B cell (primary cell): Measurements from ENCODE around the gene ORMDL1. TPM values are rescaled to one million over a fixed set of nuclear protein-coding genes. Genes with fewer than 3 reads are reported as not detected.

Experiments
- ATAC-seq: fragments of 200-7000 bp; cut with Tn5 transposase; one replicate; pipeline ENCODE4 v1.10.0; 2021; ENCODE audit warnings: low read depth, mild to moderate bottlenecking, moderate number of reproducible peaks, moderate library complexity
- CTCF ChIA-PET: fragments of 350-600 bp; sonication (Branson Sonifier 250); formaldehyde crosslinking; loops from one replicate; lab custom pipeline; 2021; ENCODE audit warnings: antibody characterized with exemption, inconsistent platforms; lab: Charles Lee
- POLR2A ChIA-PET: fragments of 350-600 bp; sonication (Branson Sonifier 250); formaldehyde crosslinking; loops from one replicate; lab custom pipeline; 2021; ENCODE audit warnings: antibody characterized with exemption; lab: Charles Lee
- DNase-seq: peaks from one replicate; pipeline ENCODE4 v3.0.0; 2013
- H2AFZ ChIP-seq: 2 replicates; pipeline ENCODE4 v1.6.1; 2012; ENCODE audit warnings: mild to moderate bottlenecking, low read depth, low read length; ENCODE audit not compliant: insufficient read depth, poor library complexity, severe bottlenecking
- H3K27ac ChIP-seq, 2 donors: 1 replicate in 1 of 2; 2 replicates in 1 of 2; pipeline ENCODE4 v1.5.1; 2012 to 2013; ENCODE audit warnings: low read length in 2 of 2, mild to moderate bottlenecking in 2 of 2, moderate library complexity in 1 of 2
- H3K27me3 ChIP-seq, 4 experiments: fragments of 200-600 bp in 1 of 4; sonication (generic) in 1 of 4; replicated peaks in 1 of 4; 1 replicate in 2 of 4; 2 replicates in 2 of 4; pipeline versions ENCODE4 v1.6.1 to v1.7.0; 2013 to 2016; ENCODE audit warnings: low read length in 3 of 4, mild to moderate bottlenecking in 2 of 4, mixed read lengths in 1 of 4, moderate library complexity in 1 of 4; ENCODE audit not compliant: insufficient read depth in 4 of 4, control insufficient read depth in 3 of 4; ENCODE audit errors: control extremely low read depth in 1 of 4
- H3K36me3 ChIP-seq, 2 experiments: replicated peaks in 1 of 2; 1 replicate in 1 of 2; 2 replicates in 1 of 2; pipeline versions ENCODE4 v1.6.1 to v1.7.1; 2013; ENCODE audit warnings: low read length in 1 of 2; ENCODE audit not compliant: insufficient read depth in 2 of 2, control insufficient read depth in 1 of 2; ENCODE audit errors: control extremely low read depth in 1 of 2, extremely low read depth in 1 of 2
- H3K4me1 ChIP-seq, 2 donors: fragments of 200-600 bp in 1 of 2; sonication (generic) in 1 of 2; 1 replicate in 1 of 2; 2 replicates in 1 of 2; pipeline versions ENCODE4 v1.5.1 to v1.6.1; 2013 to 2017; ENCODE audit warnings: low read length in 2 of 2; ENCODE audit not compliant: control insufficient read depth in 2 of 2, insufficient read depth in 2 of 2
- H3K4me2 ChIP-seq: replicated peaks from 2 replicates; pipeline ENCODE3; 2012; ENCODE audit warnings: mild to moderate bottlenecking, low read depth, low read length; ENCODE audit not compliant: poor library complexity, severe bottlenecking
- H3K4me3 ChIP-seq, 5 experiments: fragments of 200-600 bp in 1 of 5; sonication (generic) in 1 of 5; 1 replicate in 3 of 5; 2 replicates in 2 of 5; pipeline versions ENCODE4 v1.5.1 to v1.7.0; 2011 to 2016; ENCODE audit warnings: low read length in 4 of 5, mild to moderate bottlenecking in 4 of 5, low read depth in 2 of 5, control low read depth in 1 of 5, moderate library complexity in 1 of 5; ENCODE audit not compliant: insufficient read depth in 1 of 5; ENCODE audit errors: control extremely low read depth in 1 of 5, extremely low read depth in 1 of 5
- H3K79me2 ChIP-seq: fragments of 200-600 bp; sonication (generic); one replicate; pipeline ENCODE4 v1.6.0; 2016; ENCODE audit warnings: low read length; ENCODE audit not compliant: control insufficient read depth, insufficient read depth
- H3K9ac ChIP-seq: fragments of 200-600 bp; sonication (generic); 2 replicates; pipeline ENCODE4 v1.6.1; 2017; ENCODE audit warnings: mild to moderate bottlenecking, low read length, moderate library complexity
- H3K9me3 ChIP-seq, 3 donors: one replicate each; pipeline versions ENCODE4 v1.6.1 to v1.7.1; 2013; ENCODE audit warnings: low read length in 2 of 3; ENCODE audit not compliant: control insufficient read depth in 2 of 3, insufficient read depth in 1 of 3; ENCODE audit errors: control extremely low read depth in 1 of 3
- H4K20me1 ChIP-seq: 2 replicates; pipeline ENCODE4 v1.6.0; 2012; ENCODE audit warnings: mild to moderate bottlenecking, low read length; ENCODE audit not compliant: insufficient read depth, control insufficient read depth, poor library complexity, severe bottlenecking
- H3K27ac Mint-ChIP-seq: one replicate; pipeline ENCODE4 v1.8.0; 2021; ENCODE audit warnings: mixed read lengths
- H3K27me3 Mint-ChIP-seq: one replicate; pipeline ENCODE4 v1.8.0; 2021; ENCODE audit warnings: mixed read lengths
- H3K4me1 Mint-ChIP-seq: one replicate; pipeline ENCODE4 v1.8.0; 2021; ENCODE audit warnings: mixed read lengths
- H3K4me3 Mint-ChIP-seq: one replicate; pipeline ENCODE4 v1.8.0; 2021; ENCODE audit warnings: mixed read lengths
- H3K9me3 Mint-ChIP-seq: one replicate; pipeline ENCODE4 v1.8.0; 2022; ENCODE audit warnings: mixed read lengths; ENCODE audit not compliant: insufficient read depth
- CTCF ChIP-seq: fragments of 200-600 bp; IDR thresholded peaks from one replicate; pipeline ENCODE4 v1.8.0; 2022; ENCODE audit warnings: antibody characterized with exemption, mild to moderate bottlenecking
- EZH2 ChIP-seq: IDR thresholded peaks from 2 replicates; pipeline ENCODE4 v1.6.1; 2012; ENCODE audit warnings: borderline replicate concordance, low read depth, mild to moderate bottlenecking, moderate library complexity, low read length; ENCODE audit not compliant: insufficient read depth, poor library complexity, severe bottlenecking
- WGBS: methylation state at CpG from one replicate; pipeline ENCODE4 v1.1.5; 2013; ENCODE audit warnings: missing lambda C conversion rate; ENCODE audit not compliant: insufficient coverage; 5-methylcytosine and 5-hydroxymethylcytosine counted together
- intact Hi-C: fragments of 100-400 bp; cut with micrococcal nuclease; formaldehyde crosslinking; loops from one replicate; pipeline ENCODE4 v1.10.0; 2022
- polyA plus RNA-seq: library from polyadenylated mRNA; depleted of rRNA; stranded (reverse); fragments of >200 nt; gene quantifications from 2 replicates; pipeline ENCODE4 v1.2.3, GENCODE V29; 2012
- total RNA-seq, 2 donors: library from RNA; stranded (reverse); fragments of 120-200 nt in 1 of 2; gene quantifications; 1 replicate in 1 of 2; 2 replicates in 1 of 2; pipeline versions ENCODE4 v1.2.3 to v1.2.4, GENCODE V29; 2013 to 2022

The ORMDL1 gene
- total and polyA plus RNA-seq, 2 donors (not counting 1 experiment from before 2014, with no cell fraction given) = 138 to 170 TPM

GRCh38 chr2:189756311-189756952 is 27.7 kb downstream of the ORMDL1 start:
- no peaks in the 10 kb centered on the region for H4K20me1 ChIP-seq
- TF ChIP-seq CTCF (no peak), EZH2 (no peak)
- peaks cover 3 to 30% of the 10 kb centered on the region in 2 experiments for H3K36me3 ChIP-seq
- no peak overlapping the region for H3K27ac Mint-ChIP-seq
- no peak overlapping the region for H3K9ac ChIP-seq
- no peak overlapping the region for H3K27ac ChIP-seq
- ChIA-PET CTCF (no interaction called here), POLR2A (no interaction called here)
- H3K4me2 ChIP-seq = no peak overlapping the region
- no peaks in the 10 kb centered on the region for H3K27me3 Mint-ChIP-seq
- DNase-seq (no peak), ATAC-seq (no peak)
- H3K9me3 Mint-ChIP-seq = no peaks in the 10 kb centered on the region
- no peak overlapping the region for H3K4me3 ChIP-seq
- H3K79me2 ChIP-seq = no peaks in the 10 kb centered on the region
- no peaks in the 10 kb centered on the region for H3K4me1 ChIP-seq
- no peak overlapping the region for H2AFZ ChIP-seq
- WGBS = 100% methylated on average over 1 of the region's 2 CpGs
- intact Hi-C loops = no loop called here
- H3K4me3 Mint-ChIP-seq = no peak overlapping the region
- no peaks in the 10 kb centered on the region for H3K4me1 Mint-ChIP-seq
- no peaks in the 10 kb centered on the region for H3K27me3 ChIP-seq
- H3K9me3 ChIP-seq = no peaks in the 10 kb centered on the region

DNA sequence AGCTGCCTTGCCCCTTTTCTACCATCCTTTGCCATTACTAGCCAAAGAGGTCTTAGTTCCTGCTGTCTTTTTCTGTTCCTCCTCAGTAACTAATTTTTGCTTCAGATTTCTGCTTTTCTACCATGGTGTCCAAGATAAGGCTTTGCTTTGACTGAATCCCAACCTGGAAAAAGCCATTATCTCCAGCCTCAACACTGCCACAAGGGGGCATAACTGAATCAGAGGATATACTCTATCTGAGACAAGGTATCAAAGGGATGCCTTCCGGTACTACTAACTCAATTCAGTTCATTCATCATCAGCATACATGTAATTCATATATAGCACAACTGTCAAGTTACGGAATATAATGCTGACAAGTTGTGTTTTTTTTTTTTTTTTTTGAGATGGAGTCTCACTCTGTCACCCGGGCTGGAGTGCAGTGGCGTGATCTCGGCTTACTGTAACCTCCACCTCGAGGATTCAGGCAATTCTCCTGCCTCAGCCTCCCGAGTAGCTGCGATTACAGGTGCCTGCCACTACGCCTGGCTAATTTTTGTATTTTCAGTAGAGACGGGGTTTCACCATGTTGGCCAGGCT is 33.0 kb downstream of the ORMDL1 start:
- Histone ChIP-seq H3K4me1 (no peaks in the 10 kb centered on the region), H3K27me3 (no peaks in the 10 kb centered on the region), H3K4me3 (no peak overlapping the region), H3K27ac (no peak overlapping the region), H3K9me3 (no peaks in the 10 kb centered on the region), H3K9ac (no peak overlapping the region), H2AFZ (no peak overlapping the region), H4K20me1 (no peaks in the 10 kb centered on the region), H3K4me2 (no peak overlapping the region), H3K79me2 (no peaks in the 10 kb centered on the region), H3K36me3 (peaks cover 0 to 55% of the 10 kb centered on the region in 2 experiments)
- H3K27me3 Mint-ChIP-seq = no peaks in the 10 kb centered on the region
- ChIA-PET CTCF (interaction anchor here (0.7 to 4.4 kb wide), 9 partner anchors 11 to 324 kb away, joined by 3 to 33 read pairs (median 4); partner anchors contain the start of genes ASNSD1 and OSGEPL1), POLR2A (no interaction called here)
- WGBS = 86% methylated on average over 8 of the region's 10 CpGs
- DNase-seq = peak; percentile 53
- H3K9me3 Mint-ChIP-seq = no peaks in the 10 kb centered on the region
- ATAC-seq = no peak
- H3K27ac Mint-ChIP-seq = peak overlapping the region; percentile 67
- intact Hi-C loops = loop anchor here (1.0 kb wide), 2 partner anchors 11 to 319 kb away; partner anchors contain the start of gene OSGEPL1
- no peaks in the 10 kb centered on the region for H3K4me1 Mint-ChIP-seq
- TF ChIP-seq CTCF (peak; percentile 69), EZH2 (no peak)
- no peak overlapping the region for H3K4me3 Mint-ChIP-seq
